SJCRH30 (cell line): ENCODE data around the gene HACD1. TPM values are rescaled to one million over a fixed set of nuclear protein-coding genes. Genes with fewer than 3 reads are reported as not detected.
A peak's percentile ranks its signal among the peaks of the same experiment; 100 is the strongest.
"Not testable (repeated sequence)": the region's sequence is repeated elsewhere in the genome, so short reads cannot be mapped to it uniquely, and the experiment has no call there.

Experiments
- DNase-seq, 2 experiments: peaks; one replicate each; pipeline ENCODE4 v3.0.0-alpha.2; 2015 to 2020
- H3K27ac ChIP-seq: fragments of 250-450 bp; sonication (Bioruptor Pico); 2 replicates; pipeline ENCODE4 v1.5.1; 2020; ENCODE audit warnings: mild to moderate bottlenecking, moderate library complexity
- H3K27me3 ChIP-seq: fragments of 250-450 bp; sonication (Bioruptor Pico); 2 replicates; pipeline ENCODE4 v1.5.1; 2020; ENCODE audit warnings: mild to moderate bottlenecking, moderate library complexity
- H3K36me3 ChIP-seq: fragments of 250-450 bp; sonication (Bioruptor Pico); 2 replicates; pipeline ENCODE4 v1.5.1; 2020; ENCODE audit warnings: mild to moderate bottlenecking, moderate library complexity
- H3K4me1 ChIP-seq: fragments of 250-450 bp; sonication (Bioruptor Pico); 2 replicates; pipeline ENCODE4 v1.5.1; 2020; ENCODE audit warnings: mild to moderate bottlenecking, moderate library complexity
- H3K4me3 ChIP-seq: fragments of 250-450 bp; sonication (Bioruptor Pico); 2 replicates; pipeline ENCODE4 v1.5.1; 2020; ENCODE audit warnings: mild to moderate bottlenecking, moderate library complexity
- H3K9me3 ChIP-seq: fragments of 250-450 bp; sonication (Bioruptor Pico); replicated peaks from 2 replicates; pipeline ENCODE4 v1.5.1; 2020; ENCODE audit warnings: mild to moderate bottlenecking, moderate library complexity
- total RNA-seq: library from RNA; depleted of rRNA; stranded (reverse); fragments of >200 nt; shearing (Covaris generic); gene quantifications from 2 replicates; pipeline ENCODE4 v1.2.3, GENCODE V29; 2014

Gene HACD1
- total RNA-seq, 1 experiment from 2014 or later = 6.8 TPM

DNA sequence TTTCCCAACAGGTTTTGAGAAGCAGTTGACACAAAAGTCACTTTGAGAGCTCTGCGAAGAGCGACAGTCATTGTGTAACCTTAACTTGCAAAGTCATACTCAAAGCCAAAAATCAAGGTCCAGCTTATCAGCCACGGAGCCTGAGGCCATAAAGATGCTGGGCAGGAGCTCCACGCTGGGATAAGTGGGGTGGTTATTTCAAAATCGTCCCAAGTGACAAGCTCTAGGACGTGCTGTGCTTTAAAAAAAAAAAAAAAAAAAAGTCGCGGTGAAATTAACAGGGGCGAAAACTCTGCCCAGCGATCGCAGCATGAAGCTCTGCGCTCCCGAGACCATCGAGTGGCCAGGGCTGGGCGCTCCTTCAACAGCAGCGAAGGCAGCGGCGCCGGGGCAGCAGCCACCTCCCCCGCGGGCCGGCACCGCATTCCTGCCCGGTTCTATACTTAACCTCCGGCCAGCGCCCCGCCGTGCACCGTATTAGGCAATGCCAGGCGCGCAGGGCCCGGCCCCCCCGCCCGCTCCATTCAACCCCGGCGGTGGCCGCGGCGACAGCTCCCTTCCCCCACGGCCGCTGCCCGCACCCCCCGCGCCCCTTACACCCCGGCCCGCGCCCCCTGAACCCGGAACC, 657 bp downstream of the HACD1 start:
- H3K27ac ChIP-seq = no peak overlapping the region; the same call in 1 of the 2 replicates
- peak; percentile 56 to 58 for DNase-seq

GRCh38 chr10:17609523-17610079, 7.6 kb downstream of the HACD1 start:
- Histone ChIP-seq H3K9me3 (no peaks in the 10 kb centered on the region), H3K4me3 (no peak overlapping the region), H3K36me3 (no peaks in the 10 kb centered on the region), H3K27ac (no peak overlapping the region), H3K27me3 (no peaks in the 10 kb centered on the region), H3K4me1 (no peaks in the 10 kb centered on the region)
- no peak for DNase-seq

More for the DNA sequence above, 657 bp downstream of the HACD1 start:
- H3K9me3 ChIP-seq = no peaks in the 10 kb centered on the region
- H3K36me3 ChIP-seq = no peaks in the 10 kb centered on the region
- peak overlapping the region; percentile 89 for H3K4me3 ChIP-seq
- no peaks in the 10 kb centered on the region for H3K27me3 ChIP-seq
- no peaks in the 10 kb centered on the region for H3K4me1 ChIP-seq

DNA sequence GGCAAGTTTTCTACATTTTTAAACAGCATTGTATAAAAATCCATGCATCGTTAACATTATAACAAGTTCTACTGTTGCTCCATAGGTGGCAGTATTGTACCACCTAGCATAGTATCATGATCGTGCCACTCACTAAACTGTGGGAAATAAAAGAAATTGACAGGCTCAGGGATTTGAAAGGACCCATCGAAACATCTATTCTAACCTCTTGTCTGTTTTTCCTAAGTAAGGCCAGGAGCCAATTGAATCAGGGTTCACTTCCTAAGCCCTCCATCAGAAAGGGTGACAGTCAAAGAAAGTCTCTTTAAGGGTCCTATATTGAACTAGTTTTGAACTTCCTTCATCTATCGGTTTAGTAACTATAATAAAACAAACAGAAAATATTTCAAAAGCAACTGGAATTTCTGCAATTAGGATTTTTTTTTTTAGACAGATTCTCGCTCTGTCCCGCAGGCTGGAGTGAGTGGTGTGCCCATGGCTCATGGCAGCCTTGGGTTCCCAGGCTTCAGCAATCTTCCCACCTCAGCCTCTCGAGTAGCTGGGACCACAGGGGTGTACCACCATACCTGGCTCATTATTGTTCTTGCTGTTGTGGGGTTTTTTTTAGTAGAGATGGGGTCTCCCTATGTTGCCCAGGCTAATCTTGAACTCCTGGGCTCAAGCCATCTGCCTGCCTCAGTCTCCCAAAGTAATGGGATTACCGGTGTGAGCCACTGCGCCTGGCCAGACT, 9.4 kb downstream of the HACD1 start:
- H3K27me3 ChIP-seq = no peaks in the 10 kb centered on the region
- no peaks in the 10 kb centered on the region for H3K36me3 ChIP-seq
- no peak overlapping the region for H3K27ac ChIP-seq
- H3K9me3 ChIP-seq = no peaks in the 10 kb centered on the region
- H3K4me3 ChIP-seq = no peak overlapping the region
- H3K4me1 ChIP-seq = no peaks in the 10 kb centered on the region
- DNase-seq = peak in 1 of 2 experiments; percentile 68

GRCh38 chr10:17607060-17607459, 10.1 kb downstream of the HACD1 start:
- peak in 1 of 2 experiments; percentile 2 for DNase-seq
- H3K4me3 ChIP-seq = no peak overlapping the region
- H3K4me1 ChIP-seq = no peaks in the 10 kb centered on the region
- H3K27ac ChIP-seq = no peak overlapping the region
- H3K36me3 ChIP-seq = no peaks in the 10 kb centered on the region
- no peaks in the 10 kb centered on the region for H3K27me3 ChIP-seq
- no peaks in the 10 kb centered on the region for H3K9me3 ChIP-seq

DNA sequence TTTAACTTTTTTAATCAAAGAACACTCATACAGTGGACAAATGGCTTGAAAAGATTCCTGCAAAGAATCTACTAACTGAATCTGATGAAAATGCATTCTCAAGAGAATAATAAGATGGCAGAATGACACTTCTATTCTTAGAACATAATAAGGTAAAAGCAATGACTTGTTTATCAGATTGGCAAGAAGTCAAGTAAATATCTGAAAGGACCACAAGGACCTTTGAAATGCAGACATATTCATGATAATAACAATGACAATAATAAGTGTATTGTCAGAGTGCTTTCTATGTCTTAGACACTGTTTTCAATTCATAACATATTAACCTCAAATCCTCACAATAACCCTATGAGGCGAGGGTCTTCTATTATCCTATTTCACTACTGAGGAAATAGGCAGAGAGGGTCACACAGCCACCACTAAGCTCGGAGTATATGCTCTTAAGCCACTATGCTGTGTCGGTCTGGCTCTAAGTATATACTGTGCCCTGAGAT, 10.6 kb downstream of the HACD1 start:
- DNase-seq = no peak
- no peak overlapping the region for H3K27ac ChIP-seq
- no peaks in the 10 kb centered on the region for H3K27me3 ChIP-seq
- no peak overlapping the region for H3K4me3 ChIP-seq
- H3K4me1 ChIP-seq = no peaks in the 10 kb centered on the region
- H3K9me3 ChIP-seq = no peaks in the 10 kb centered on the region
- no peaks in the 10 kb centered on the region for H3K36me3 ChIP-seq

DNA sequence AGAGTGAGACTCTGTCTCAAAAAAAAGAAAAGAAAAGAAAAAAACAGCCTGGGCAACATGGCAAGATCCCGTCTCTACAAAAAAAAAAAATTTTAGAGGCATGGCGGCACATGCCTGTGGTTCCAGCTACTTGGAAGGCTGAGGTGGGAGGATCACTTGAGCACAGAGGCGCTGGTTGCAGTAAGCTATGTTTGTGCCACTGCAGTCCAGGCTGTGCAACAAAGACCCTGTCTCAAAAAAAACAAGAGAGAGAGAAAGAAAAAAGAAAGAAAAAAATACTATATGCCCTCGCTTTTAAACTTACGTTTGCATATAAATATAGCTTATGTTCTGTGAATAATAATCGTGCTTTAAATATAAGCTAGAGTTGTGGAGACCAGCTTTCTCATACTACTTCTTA, 11.2 kb downstream of the HACD1 start:
- Histone ChIP-seq H3K4me3 (no peak overlapping the region), H3K27ac (no peak overlapping the region), H3K27me3 (no peaks in the 10 kb centered on the region), H3K36me3 (no peaks in the 10 kb centered on the region), H3K9me3 (no peaks in the 10 kb centered on the region), H3K4me1 (no peaks in the 10 kb centered on the region)
- DNase-seq = no peak

GRCh38 chr10:17599089-17599488, 18.1 kb downstream of the HACD1 start:
- Histone ChIP-seq H3K4me3 (no peak overlapping the region), H3K36me3 (no peaks in the 10 kb centered on the region), H3K9me3 (no peaks in the 10 kb centered on the region), H3K4me1 (no peaks in the 10 kb centered on the region), H3K27me3 (no peaks in the 10 kb centered on the region), H3K27ac (no peak overlapping the region)
- DNase-seq = peak in 1 of 2 experiments; percentile 30

GRCh38 chr10:17597386-17597785, 19.8 kb downstream of the HACD1 start:
- Histone ChIP-seq H3K27me3 (no peaks in the 10 kb centered on the region), H3K9me3 (no peaks in the 10 kb centered on the region), H3K4me3 (no peak overlapping the region), H3K36me3 (no peaks in the 10 kb centered on the region), H3K27ac (no peak overlapping the region), H3K4me1 (no peaks in the 10 kb centered on the region)
- no peak for DNase-seq

DNA sequence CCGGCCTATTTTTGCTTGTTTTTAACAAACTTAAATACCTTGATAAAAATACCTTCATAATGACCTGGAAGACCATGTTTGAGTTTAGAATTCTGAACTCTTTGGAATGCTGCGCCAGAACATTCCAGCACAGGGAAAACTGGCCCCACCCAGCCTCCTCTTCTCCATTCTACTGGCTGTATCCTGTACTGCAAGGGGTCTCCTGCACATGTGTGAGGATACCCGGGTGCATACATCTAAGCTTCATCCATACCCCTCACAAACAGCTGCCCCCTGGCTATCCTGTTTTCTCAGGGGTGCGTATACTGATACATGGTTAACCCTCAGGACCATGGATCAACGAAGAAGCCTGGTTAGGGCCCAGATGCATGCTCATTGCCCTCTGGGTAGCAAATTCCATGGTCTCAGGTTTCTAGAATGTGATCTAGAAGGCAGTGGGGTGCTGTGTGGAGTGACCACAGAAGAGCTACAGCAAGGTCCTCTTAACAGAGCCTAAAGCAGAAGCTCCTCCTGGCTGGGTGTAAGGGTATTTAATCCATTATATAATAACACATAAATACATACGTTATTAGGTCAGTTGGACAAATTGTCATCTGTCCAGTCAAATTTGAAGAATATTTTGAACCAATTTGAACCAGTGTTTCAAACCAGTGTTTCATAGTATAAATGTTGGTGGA, 26.1 kb downstream of the HACD1 start:
- no peaks in the 10 kb centered on the region for H3K9me3 ChIP-seq
- no peak overlapping the region for H3K27ac ChIP-seq
- H3K4me3 ChIP-seq = no peak overlapping the region
- no peaks in the 10 kb centered on the region for H3K36me3 ChIP-seq
- H3K4me1 ChIP-seq = no peaks in the 10 kb centered on the region; the same call in 1 of the 2 replicates
- H3K27me3 ChIP-seq = no peaks in the 10 kb centered on the region
- DNase-seq = peak in 1 of 2 experiments; percentile 15

GRCh38 chr10:17589316-17589715, 27.9 kb downstream of the HACD1 start:
- DNase-seq, H3K4me3 ChIP-seq, H3K27ac ChIP-seq, H3K36me3 ChIP-seq, H3K27me3 ChIP-seq, H3K4me1 ChIP-seq, H3K9me3 ChIP-seq: not testable (repeated sequence)

GRCh38 chr10:17588420-17588819, 28.8 kb downstream of the HACD1 start:
- H3K9me3 ChIP-seq = no peaks in the 10 kb centered on the region
- no peak for DNase-seq
- H3K27ac ChIP-seq = no peak overlapping the region
- H3K36me3 ChIP-seq = no peaks in the 10 kb centered on the region
- H3K4me3 ChIP-seq = no peak overlapping the region
- no peaks in the 10 kb centered on the region for H3K27me3 ChIP-seq
- H3K4me1 ChIP-seq = no peaks in the 10 kb centered on the region; the same call in 1 of the 2 replicates

DNA sequence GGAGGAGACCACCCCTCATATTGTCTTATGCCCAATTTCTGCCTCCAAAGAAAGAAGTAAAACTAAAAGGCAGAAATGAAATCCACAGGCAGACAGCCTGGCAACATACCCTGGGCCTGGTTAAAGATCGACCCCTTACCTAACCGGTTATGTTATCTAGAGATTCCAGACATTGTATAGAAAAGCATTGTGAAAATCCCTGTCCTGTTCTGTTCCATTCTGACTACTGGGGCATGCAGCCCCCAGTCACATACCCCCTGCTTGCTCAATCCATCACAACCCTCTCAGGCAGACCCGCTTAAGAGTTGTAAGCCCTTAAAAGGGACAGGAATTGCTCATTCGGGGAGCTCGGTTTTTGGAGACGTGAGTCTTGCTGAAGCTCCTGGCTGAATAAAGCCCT, 29.9 kb downstream of the HACD1 start:
- H3K4me1 ChIP-seq, H3K36me3 ChIP-seq, H3K27me3 ChIP-seq, H3K27ac ChIP-seq, H3K4me3 ChIP-seq, H3K9me3 ChIP-seq, DNase-seq: not testable (repeated sequence)

DNA sequence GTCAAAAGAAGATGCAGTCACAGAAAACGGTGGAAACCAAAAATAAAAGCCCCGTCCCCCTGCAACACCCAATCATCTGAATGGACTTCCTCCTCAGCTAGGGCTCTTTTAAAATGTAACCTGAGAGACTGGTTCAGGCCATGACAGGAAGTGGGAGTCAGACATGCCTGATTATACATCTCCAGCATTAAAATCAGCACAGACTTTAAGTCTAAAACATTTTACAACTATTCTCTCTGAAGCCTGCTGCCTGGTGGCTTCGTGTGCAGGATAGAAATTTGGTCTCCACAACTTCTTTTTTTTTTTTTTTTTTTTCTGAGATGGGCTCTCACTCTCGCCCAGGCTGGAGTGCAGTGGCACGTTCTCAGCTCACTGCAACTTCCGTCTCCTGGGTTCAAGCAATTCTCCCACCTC, 30.3 kb downstream of the HACD1 start:
- no peak overlapping the region; the same call in 1 of the 2 replicates for H3K27ac ChIP-seq
- H3K4me3 ChIP-seq = peak overlapping the region; percentile 20; the same call in 1 of the 2 replicates
- no peaks in the 10 kb centered on the region; the same call in 1 of the 2 replicates for H3K4me1 ChIP-seq
- H3K27me3 ChIP-seq = no peaks in the 10 kb centered on the region
- peak in 1 of 2 experiments; percentile 48 for DNase-seq
- no peaks in the 10 kb centered on the region for H3K9me3 ChIP-seq
- no peaks in the 10 kb centered on the region for H3K36me3 ChIP-seq

GRCh38 chr10:17585016-17585415, 32.2 kb downstream of the HACD1 start:
- Histone ChIP-seq H3K36me3 (no peaks in the 10 kb centered on the region), H3K27ac (no peak overlapping the region), H3K9me3 (no peaks in the 10 kb centered on the region), H3K4me1 (no peaks in the 10 kb centered on the region; the same call in 1 of the 2 replicates), H3K27me3 (no peaks in the 10 kb centered on the region), H3K4me3 (no peak overlapping the region)
- no peak for DNase-seq

- no peaks in the 10 kb centered on the region for H3K27me3 ChIP-seq
- no peak for DNase-seq
- no peak overlapping the region for H3K27ac ChIP-seq
- H3K9me3 ChIP-seq = no peaks in the 10 kb centered on the region
- H3K4me3 ChIP-seq = no peak overlapping the region
- no peaks in the 10 kb centered on the region for H3K36me3 ChIP-seq
- H3K4me1 ChIP-seq = no peaks in the 10 kb centered on the region
Measured at GRCh38 chr10:17580885-17581284, 36.3 kb downstream of the HACD1 start.
